H1 (cell line): Measurements from ENCODE around the gene MED28. TPM values are rescaled to one million over a fixed set of nuclear protein-coding genes. Genes with fewer than 3 reads are reported as not detected.

Experiments
- CTCF ChIA-PET: fragments of 300-600 bp; sonication (Branson Sonifier 250); formaldehyde crosslinking; loops from one replicate; lab custom pipeline; 2021; ENCODE audit not compliant: partially characterized antibody; lab: Charles Lee
- POLR2A ChIA-PET: fragments of 300-600 bp; sonication (Branson Sonifier 250); formaldehyde crosslinking; loops from one replicate; lab custom pipeline; 2021; ENCODE audit warnings: inconsistent platforms; ENCODE audit not compliant: partially characterized antibody; lab: Charles Lee
- DNase-seq, 2 experiments: peaks; one replicate each; pipeline versions ENCODE4 v3.0.0 to v3.0.0-alpha.2; 2010 to 2022; ENCODE audit warnings: low spot score in 2 of 2, low read depth in 1 of 2, mixed read lengths in 1 of 2
- FAIRE-seq: peaks from 2 replicates; lab custom pipeline; 2011; peaks lifted over from hg19 to GRCh38; lab: Jason Lieb, UNC
- H2AFZ ChIP-seq: 2 replicates; pipeline ENCODE4 v1.8.1; 2012; ENCODE audit warnings: low read length, inconsistent platforms
- H2AK5ac ChIP-seq: 2 replicates; pipeline ENCODE4 v1.6.1; 2013; ENCODE audit warnings: low read depth, low read length
- H2BK120ac ChIP-seq: replicated peaks from 2 replicates; pipeline ENCODE3; 2013; ENCODE audit warnings: low read depth, low read length, inconsistent platforms
- H2BK12ac ChIP-seq: 2 replicates; pipeline ENCODE4 v1.6.1; 2013; ENCODE audit warnings: low read depth, low read length
- H2BK15ac ChIP-seq: 2 replicates; pipeline ENCODE4 v1.6.1; 2013; ENCODE audit warnings: low read length
- H2BK20ac ChIP-seq: 2 replicates; pipeline ENCODE4 v1.6.1; 2013; ENCODE audit warnings: low read length
- H2BK5ac ChIP-seq: 2 replicates; pipeline ENCODE4 v1.6.1; 2013; ENCODE audit warnings: low read depth, low read length
- H3K14ac ChIP-seq: 2 replicates; pipeline ENCODE4 v1.6.1; 2013; ENCODE audit warnings: inconsistent platforms; ENCODE audit not compliant: insufficient read length
- H3K18ac ChIP-seq: 2 replicates; pipeline ENCODE4 v1.6.1; 2013; ENCODE audit warnings: low read length; ENCODE audit errors: extremely low read depth
- H3K23ac ChIP-seq: 2 replicates; pipeline ENCODE4 v1.6.1; 2013; ENCODE audit warnings: inconsistent platforms; ENCODE audit not compliant: insufficient read length
- H3K23me2 ChIP-seq: 2 replicates; pipeline ENCODE4 v1.6.1; 2013; ENCODE audit warnings: low read depth, low read length
- H3K27ac ChIP-seq: 2 replicates; pipeline ENCODE4 v1.6.1; 2011; ENCODE audit warnings: low read depth, low read length, inconsistent platforms
- H3K27me3 ChIP-seq, 4 experiments: replicated peaks in 1 of 4; 1 replicate in 1 of 4; 2 replicates in 3 of 4; pipeline versions ENCODE4 v1.6.1 to v1.8.1; 2011 to 2013; ENCODE audit warnings: low read length in 3 of 4, mild to moderate bottlenecking in 3 of 4, inconsistent platforms in 2 of 4, mixed read lengths in 2 of 4, moderate library complexity in 1 of 4; ENCODE audit not compliant: control insufficient read depth in 3 of 4, insufficient read depth in 3 of 4; ENCODE audit errors: extremely low read depth in 1 of 4
- H3K36me3 ChIP-seq, 4 experiments: 2 replicates each; pipeline versions ENCODE4 v1.6.1 to v1.8.1; 2011 to 2013; ENCODE audit warnings: mild to moderate bottlenecking in 4 of 4, low read length in 3 of 4, moderate library complexity in 2 of 4, control low read depth in 1 of 4, inconsistent platforms in 1 of 4; ENCODE audit not compliant: insufficient read depth in 4 of 4, control insufficient read depth in 2 of 4
- H3K4ac ChIP-seq: replicated peaks from 2 replicates; pipeline ENCODE3; 2013; ENCODE audit warnings: low read length, low read depth, mixed read lengths, inconsistent platforms; ENCODE audit not compliant: insufficient read length
- H3K4me1 ChIP-seq, 4 experiments: replicated peaks in 1 of 4; 1 replicate in 1 of 4; 2 replicates in 3 of 4; pipeline versions ENCODE4 v1.6.1 to v1.8.1; 2011 to 2013; ENCODE audit warnings: low read length in 3 of 4, inconsistent platforms in 2 of 4, mixed read lengths in 1 of 4; ENCODE audit not compliant: insufficient read depth in 4 of 4, control insufficient read depth in 3 of 4
- H3K4me2 ChIP-seq, 2 experiments: 2 replicates each; pipeline versions ENCODE4 v1.6.1 to v1.8.1; 2011 to 2013; ENCODE audit warnings: low read depth in 2 of 2, low read length in 2 of 2, control low read depth in 1 of 2, inconsistent platforms in 1 of 2, mild to moderate bottlenecking in 1 of 2; ENCODE audit not compliant: insufficient read depth in 1 of 2
- H3K4me3 ChIP-seq, 4 experiments: fragments of 200-600, 300-600 bp in 1 of 4; sonication (generic), shearing (Covaris generic), sonication (Bioruptor Twin) in 1 of 4; 2 replicates each; pipeline versions ENCODE4 v1.5.1 to v1.8.1; 2011 to 2016; ENCODE audit warnings: low read length in 4 of 4, low read depth in 3 of 4, control low read depth in 2 of 4, inconsistent platforms in 2 of 4, mild to moderate bottlenecking in 2 of 4, mixed read lengths in 1 of 4, moderate library complexity in 1 of 4; ENCODE audit not compliant: insufficient read depth in 2 of 4; ENCODE audit errors: extremely low read depth in 1 of 4
- H3K56ac ChIP-seq: replicated peaks from 2 replicates; pipeline ENCODE3; 2013; ENCODE audit warnings: low read depth, mild to moderate bottlenecking, mixed read lengths, low read length, inconsistent platforms; ENCODE audit not compliant: insufficient read length
- H3K79me1 ChIP-seq: 2 replicates; pipeline ENCODE4 v1.6.1; 2013; ENCODE audit warnings: low read depth, low read length, control low read depth
- H3K79me2 ChIP-seq, 2 experiments: 2 replicates each; pipeline versions ENCODE4 v1.6.1 to v1.8.1; 2012 to 2013; ENCODE audit warnings: low read length in 2 of 2, mild to moderate bottlenecking in 2 of 2, inconsistent platforms in 1 of 2; ENCODE audit not compliant: insufficient read depth in 2 of 2, control insufficient read depth in 1 of 2
- H3K9ac ChIP-seq, 4 experiments: replicated peaks in 1 of 4; 1 replicate in 1 of 4; 2 replicates in 3 of 4; pipeline versions ENCODE4 v1.6.1 to v1.8.1; 2011 to 2013; ENCODE audit warnings: low read depth in 3 of 4, low read length in 3 of 4, control low read depth in 2 of 4, mild to moderate bottlenecking in 2 of 4, moderate library complexity in 2 of 4, inconsistent platforms in 1 of 4; ENCODE audit errors: extremely low read depth in 1 of 4
- H3K9me3 ChIP-seq, 2 experiments: 2 replicates each; pipeline versions ENCODE4 v1.6.1 to v1.8.1; 2012 to 2013; ENCODE audit warnings: mild to moderate bottlenecking in 2 of 2, moderate library complexity in 2 of 2, control low read depth in 1 of 2, inconsistent platforms in 1 of 2, low read depth in 1 of 2, low read length in 1 of 2, mixed read lengths in 1 of 2; ENCODE audit not compliant: insufficient read depth in 2 of 2
- H4K20me1 ChIP-seq, 2 experiments: replicated peaks in 1 of 2; 2 replicates each; pipeline versions ENCODE3 to v1.8.1; 2011 to 2013; ENCODE audit warnings: inconsistent platforms in 2 of 2, low read length in 2 of 2, mild to moderate bottlenecking in 1 of 2; ENCODE audit not compliant: insufficient read depth in 2 of 2, control insufficient read depth in 1 of 2
- H4K5ac ChIP-seq: 2 replicates; pipeline ENCODE4 v1.6.1; 2013; ENCODE audit warnings: low read length, low read depth, mixed read lengths, inconsistent platforms; ENCODE audit not compliant: insufficient read length
- H4K8ac ChIP-seq: 2 replicates; pipeline ENCODE4 v1.8.0; 2013; ENCODE audit warnings: mild to moderate bottlenecking, moderate library complexity, low read length, inconsistent platforms; ENCODE audit not compliant: insufficient read depth; ENCODE audit errors: extremely low read depth
- H4K91ac ChIP-seq: replicated peaks from 2 replicates; pipeline ENCODE3; 2013; ENCODE audit warnings: low read length, mixed read lengths, inconsistent platforms; ENCODE audit not compliant: insufficient read length
- BRCA1 ChIP-seq: IDR thresholded peaks from 2 replicates; pipeline ENCODE4 v1.6.1; 2012; ENCODE audit warnings: low read depth, low read length, improper control_type of control experiment
- MAX ChIP-seq: IDR thresholded peaks from 2 replicates; pipeline ENCODE4 v1.6.1; 2012; ENCODE audit warnings: inconsistent platforms
- NRF1 ChIP-seq: IDR thresholded peaks from 2 replicates; pipeline ENCODE4 v1.6.1; 2011; ENCODE audit warnings: mild to moderate bottlenecking, low read depth, low read length, improper control_type of control experiment
- PHF8 ChIP-seq: fragments of 200-600 bp; sonication (generic); conservative IDR thresholded peaks from 2 replicates; pipeline ENCODE4 v1.7.1; 2012; ENCODE audit warnings: low read depth, mild to moderate bottlenecking, inconsistent platforms, low read length, moderate library complexity
- RAD21 ChIP-seq, 2 experiments: IDR thresholded peaks in 1 of 2; conservative IDR thresholded peaks in 1 of 2; 2 replicates each; pipeline ENCODE4 v1.6.1; 2011; ENCODE audit warnings: low read depth in 2 of 2, low read length in 2 of 2, improper control_type of control experiment in 1 of 2, inconsistent platforms in 1 of 2, mild to moderate bottlenecking in 1 of 2, moderate library complexity in 1 of 2
- SRF ChIP-seq: IDR thresholded peaks from 2 replicates; pipeline ENCODE4 v1.6.1; 2011; ENCODE audit warnings: mild to moderate bottlenecking, low read depth, low read length, moderate library complexity
- TBP ChIP-seq: IDR thresholded peaks from 2 replicates; pipeline ENCODE4 v1.6.1; 2011; ENCODE audit warnings: low read depth, low read length, improper control_type of control experiment
- WGBS, 2 experiments: shearing (Covaris generic) in 1 of 2; methylation state at CpG; one replicate each; pipeline versions ENCODE4 v1.1.6 to v1.1.7; 2013 to 2015; ENCODE audit warnings: low lambda C conversion rate in 2 of 2, mixed read lengths in 2 of 2, inconsistent platforms in 1 of 2, low coverage in 1 of 2, missing lambda C conversion rate in 1 of 2; ENCODE audit not compliant: insufficient replicate concordance in 2 of 2, insufficient coverage in 1 of 2, insufficient read length in 1 of 2; ENCODE audit errors: extremely low coverage in 1 of 2, missing lambda C conversion rate in 1 of 2; 5-methylcytosine and 5-hydroxymethylcytosine counted together
- polyA plus RNA-seq, 7 experiments: library from polyadenylated mRNA; depleted of rRNA in 3 of 7; stranded (reverse) in 5 of 7; unstranded in 2 of 7; fragments of >200 nt in 5 of 7; fragments of 200-250 nt in 2 of 7; gene quantifications; 1 replicate in 5 of 7; 2 replicates in 1 of 7; 4 replicates in 1 of 7; pipeline versions ENCODE4 v1.2.1 to v1.2.3, GENCODE V29; 2011 to 2013; ENCODE audit warnings: missing spikeins in 2 of 7, mixed read lengths in 2 of 7
- total RNA-seq: library from RNA; stranded (reverse); fragmentation: NEBNext Ultra II Directional; extraction: Animal tissue kit (Norgen Biotek cat#: 25700); gene quantifications from 2 replicates; pipeline ENCODE4 v1.2.1, GENCODE V29; 2021

The MED28 gene
- total and polyA plus RNA-seq, 2 of the 8 experiments (the other 6 are each of a cell fraction or from before 2014, with no cell fraction given), result 24.0 to 87.1 TPM

GRCh38 chr4:17587094-17587822 lies 27.2 kb upstream of the MED28 start:
- Histone ChIP-seq H2BK12ac (no peak overlapping the region), H3K4me1 (no peaks in the 10 kb centered on the region; a peak in 1 of 7 replicates), H4K8ac (no peak overlapping the region), H2AK5ac (no peak overlapping the region), H3K23me2 (no peaks in the 10 kb centered on the region), H4K20me1 (peaks cover 0 to 2% of the 10 kb centered on the region in 2 experiments), H2BK120ac (no peak overlapping the region), H3K27ac (no peak overlapping the region), H3K4ac (no peak overlapping the region), H3K79me2 (no peaks in the 10 kb centered on the region), H3K4me3 (no peak overlapping the region), H3K9ac (no peak overlapping the region; a peak in 1 of 7 replicates), H3K14ac (no peak overlapping the region), H2BK5ac (no peak overlapping the region), H3K79me1 (no peaks in the 10 kb centered on the region), H2BK20ac (no peak overlapping the region), H3K56ac (no peak overlapping the region), H3K23ac (no peak overlapping the region), H3K18ac (no peak overlapping the region), H3K9me3 (no peaks in the 10 kb centered on the region), H3K36me3 (peaks cover 2 to 54% (median 28%) of the 10 kb centered on the region in 4 experiments; a peak in 7 of 8 replicates), H2AFZ (no peak overlapping the region), H4K5ac (no peak overlapping the region), H3K4me2 (no peak overlapping the region), H2BK15ac (no peak overlapping the region), H4K91ac (no peak overlapping the region), H3K27me3 (no peaks in the 10 kb centered on the region)
- CTCF ChIA-PET, result interaction anchor here (0.7 to 1.3 kb wide), 4 partner anchors 10 to 184 kb away, joined by 3 to 4 read pairs (median 3); no protein-coding TSS in a partner anchor
- 85% methylated on average over 9 of the region's 9 CpGs; no CpG with 5 or more reads in 1 of the 2 experiments for WGBS, 2 experiments
- TF ChIP-seq TBP (no peak), SRF (no peak), MAX (no peak), BRCA1 (no peak), RAD21 (IDR thresholded peaks at IDR 0.05 in 1 of 2, conservative IDR thresholded peaks at IDR 0.05 in 1 of 2; ENCODE audit: low read depth in 2 of 2, low read length in 2 of 2) (no peak), NRF1 (no peak), PHF8 (no peak)
- FAIRE-seq (no peak), DNase-seq (no peak)
- POLR2A ChIA-PET, result interaction anchor here (0.6 kb wide), 1 partner anchor 66 kb away, joined by 3 read pairs; no protein-coding TSS in a partner anchor
